GM12873 (cell line): ENCODE measurements around the gene IREB2.

ENCODE experiments used
- TF ChIP-seq, protein P1 (sequence below): IDR thresholded peaks from 2 replicates; pipeline ENCODE4 v1.5.1; 2012; ENCODE audit warnings: low read depth, mild to moderate bottlenecking, moderate library complexity, low read length, control low read depth; ENCODE audit not compliant: insufficient read depth; ENCODE audit errors: missing control alignments

The IREB2 gene

DNA sequence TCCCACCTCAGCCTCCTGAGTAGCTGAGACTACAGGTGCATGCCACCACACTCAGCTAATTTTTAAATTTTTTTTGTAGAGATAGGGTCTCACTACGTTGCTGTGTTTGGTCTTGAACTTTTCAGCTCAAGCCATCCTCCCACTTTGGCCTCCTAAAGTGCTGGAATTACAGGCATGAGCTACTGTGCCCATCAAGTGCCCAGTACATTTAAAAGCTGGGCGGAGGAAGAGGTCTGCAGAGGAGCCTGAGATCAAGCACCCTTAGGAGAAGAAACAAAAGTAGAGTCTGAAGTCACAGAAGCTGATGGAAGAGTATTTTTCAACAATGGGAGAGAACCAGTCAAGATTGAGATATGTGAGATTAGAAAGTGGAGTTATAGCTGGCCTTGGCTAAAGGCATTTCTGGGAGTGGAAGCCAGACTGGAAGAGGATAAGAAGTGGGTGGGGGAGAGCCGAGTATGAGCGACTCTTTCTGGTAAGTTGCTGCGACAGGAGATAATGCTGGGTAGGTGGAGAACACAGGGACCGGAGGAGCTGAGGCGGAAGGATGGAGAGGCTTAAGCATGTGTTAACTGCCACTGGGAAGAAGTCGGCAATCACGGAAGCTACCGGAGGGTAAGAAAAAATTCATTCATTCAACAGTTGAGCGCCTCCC lies 782 bp upstream of the IREB2 start:
- TF ChIP-seq, protein P1, sequence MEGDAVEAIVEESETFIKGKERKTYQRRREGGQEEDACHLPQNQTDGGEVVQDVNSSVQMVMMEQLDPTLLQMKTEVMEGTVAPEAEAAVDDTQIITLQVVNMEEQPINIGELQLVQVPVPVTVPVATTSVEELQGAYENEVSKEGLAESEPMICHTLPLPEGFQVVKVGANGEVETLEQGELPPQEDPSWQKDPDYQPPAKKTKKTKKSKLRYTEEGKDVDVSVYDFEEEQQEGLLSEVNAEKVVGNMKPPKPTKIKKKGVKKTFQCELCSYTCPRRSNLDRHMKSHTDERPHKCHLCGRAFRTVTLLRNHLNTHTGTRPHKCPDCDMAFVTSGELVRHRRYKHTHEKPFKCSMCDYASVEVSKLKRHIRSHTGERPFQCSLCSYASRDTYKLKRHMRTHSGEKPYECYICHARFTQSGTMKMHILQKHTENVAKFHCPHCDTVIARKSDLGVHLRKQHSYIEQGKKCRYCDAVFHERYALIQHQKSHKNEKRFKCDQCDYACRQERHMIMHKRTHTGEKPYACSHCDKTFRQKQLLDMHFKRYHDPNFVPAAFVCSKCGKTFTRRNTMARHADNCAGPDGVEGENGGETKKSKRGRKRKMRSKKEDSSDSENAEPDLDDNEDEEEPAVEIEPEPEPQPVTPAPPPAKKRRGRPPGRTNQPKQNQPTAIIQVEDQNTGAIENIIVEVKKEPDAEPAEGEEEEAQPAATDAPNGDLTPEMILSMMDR: no peak

DNA sequence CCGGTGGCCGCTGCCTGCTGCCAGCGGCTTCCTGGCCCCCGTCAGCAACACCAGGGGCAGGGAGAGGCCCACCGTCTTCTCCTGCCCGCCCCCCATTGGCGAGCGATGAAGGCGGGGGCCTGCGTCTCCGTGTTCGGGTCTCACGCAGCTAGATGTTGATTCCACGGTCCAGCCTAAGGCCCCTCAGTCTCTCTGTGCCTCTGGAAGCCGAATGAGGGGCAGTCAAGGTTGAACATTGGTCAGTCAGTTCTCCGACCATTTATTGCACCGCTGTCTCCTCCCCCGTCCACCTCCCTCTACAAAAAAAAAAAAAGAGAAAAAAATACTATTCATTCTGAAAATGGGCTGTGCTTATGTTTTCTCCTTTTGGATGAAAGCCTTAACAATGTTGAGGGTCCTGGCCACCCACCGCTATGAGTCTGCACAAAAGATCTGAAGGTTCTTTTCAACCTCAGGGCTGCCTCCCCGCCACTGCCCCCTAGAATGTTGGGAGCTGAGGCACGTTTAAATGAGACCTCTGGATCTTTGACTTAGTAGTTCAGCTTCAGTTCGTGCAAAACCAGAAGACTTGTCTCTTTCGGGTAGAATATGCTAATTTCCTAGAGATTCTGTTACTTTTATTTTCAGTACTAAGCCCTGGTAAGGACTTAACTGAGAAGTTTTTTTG lies 736 bp downstream of the IREB2 start:
- TF ChIP-seq, protein P1: no peak

DNA sequence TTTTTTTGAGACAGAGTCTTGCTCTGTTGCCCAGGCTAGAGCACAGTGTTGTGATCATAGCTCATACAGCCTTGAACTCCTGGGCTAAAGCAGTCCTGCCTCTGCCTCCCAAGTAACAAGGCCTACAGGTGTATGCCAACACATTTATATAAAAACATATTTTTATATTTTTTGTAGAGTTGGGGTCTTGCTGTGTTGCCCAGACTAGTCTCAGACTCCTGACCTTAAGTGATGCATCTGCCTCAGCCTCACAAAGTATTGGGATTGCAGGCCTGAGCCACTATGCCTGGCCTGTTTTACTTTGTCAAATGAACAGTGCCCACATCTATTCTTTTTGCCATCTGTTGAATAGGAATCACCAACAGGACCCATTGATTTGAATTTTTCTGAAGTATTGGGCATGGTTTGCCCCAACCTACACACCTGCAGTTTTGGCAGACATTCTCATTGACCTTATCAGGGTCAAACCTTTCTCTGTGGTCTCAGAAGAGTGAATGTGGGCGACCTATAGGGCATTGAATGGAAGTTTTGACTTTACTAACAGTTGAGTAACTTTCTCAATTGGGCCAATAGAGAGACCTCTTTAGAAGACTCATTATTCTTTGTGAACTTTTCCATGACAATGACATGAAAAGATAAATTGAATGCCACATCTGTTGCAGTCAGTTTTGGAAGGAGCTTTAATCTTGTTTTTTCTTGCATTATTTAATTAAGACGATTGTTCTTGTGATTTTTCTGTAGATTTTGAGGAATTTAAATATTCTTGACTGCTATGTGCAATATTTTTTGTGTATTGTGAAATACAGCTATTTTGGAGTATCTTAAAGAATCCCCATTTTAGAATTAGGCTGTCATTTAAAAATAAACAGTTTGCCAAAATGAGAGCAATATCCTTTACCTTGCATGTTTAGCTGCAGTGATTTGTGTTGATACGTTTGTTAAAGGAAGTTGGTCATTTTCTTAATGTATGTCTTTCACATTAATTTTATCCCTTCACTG lies 2.7 kb downstream of the IREB2 start:
- TF ChIP-seq, protein P1: no peak

GRCh38 chr15:78444255-78444654 lies 6.2 kb downstream of the IREB2 start:
- TF ChIP-seq, protein P1: no peak

DNA sequence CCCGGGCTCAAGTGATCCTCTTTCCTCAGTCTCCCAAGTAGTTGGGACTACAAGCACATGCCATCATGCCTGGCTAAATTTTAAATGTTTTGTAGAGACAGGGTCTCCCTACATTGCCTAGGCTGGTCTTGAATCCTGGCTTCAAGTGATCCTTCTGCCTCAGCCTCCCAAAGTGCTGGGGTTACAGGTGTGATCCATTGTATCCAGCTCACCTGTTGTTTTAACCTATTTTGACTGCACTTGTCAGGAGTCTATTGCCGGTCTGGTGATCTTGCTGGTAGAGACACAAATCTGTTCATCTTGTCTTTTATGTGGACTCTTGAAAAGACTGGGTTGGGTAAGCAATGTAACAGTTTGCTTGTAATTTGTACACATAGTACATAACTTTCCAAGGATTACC lies 7.9 kb downstream of the IREB2 start:
- TF ChIP-seq, protein P1: no peak

DNA sequence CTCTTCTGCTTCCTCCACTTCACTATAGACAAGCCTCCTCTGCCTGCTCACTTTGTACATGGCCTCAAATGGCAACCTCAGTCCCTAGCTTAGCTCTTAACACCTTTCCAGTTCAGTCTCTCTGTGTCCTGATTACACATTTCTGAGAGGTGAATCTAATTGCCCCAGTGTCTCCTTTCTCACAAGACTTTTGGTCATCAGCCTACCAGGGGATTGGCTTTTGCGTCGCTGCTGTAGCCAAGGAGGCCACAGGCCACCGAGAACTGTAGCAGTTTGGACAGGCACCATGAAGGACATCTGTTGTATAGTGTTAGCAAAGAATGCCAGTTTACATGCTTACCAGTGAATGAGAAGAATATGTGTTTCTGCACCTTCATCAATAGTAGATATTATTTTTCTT lies 8.5 kb downstream of the IREB2 start:
- TF ChIP-seq, protein P1: no peak
